OCI-LY3 (cell line): ENCODE results near the gene CDH9.

Source experiments
- H2AFZ ChIP-seq: fragments of 200-600, 300-600 bp; shearing (Covaris generic); 2 replicates; pipeline ENCODE4 v1.6.0; 2014; ENCODE audit warnings: antibody characterized with exemption, low read depth, low read length
- H3K27ac ChIP-seq: fragments of 200-600, 300-600 bp; sonication (generic); 2 replicates; pipeline ENCODE4 v1.5.1; 2014; ENCODE audit warnings: mild to moderate bottlenecking, low read length, moderate library complexity, mixed read lengths
- H3K27me3 ChIP-seq: fragments of 200-600, 300-600 bp; sonication (generic); 2 replicates; pipeline ENCODE4 v1.6.1; 2014; ENCODE audit warnings: low read depth, low read length, mixed read lengths
- H3K36me3 ChIP-seq: fragments of 200-600, 300-600 bp; sonication (generic); replicated peaks from 2 replicates; pipeline ENCODE3; 2014; ENCODE audit warnings: low read depth, low read length, mixed read lengths
- H3K4me1 ChIP-seq: fragments of 300-600, 200-600 bp; sonication (generic); 2 replicates; pipeline ENCODE4 v1.6.1; 2014; ENCODE audit warnings: low read length, mixed read lengths
- H3K4me2 ChIP-seq: fragments of 200-600, 300-600 bp; sonication (generic); 2 replicates; pipeline ENCODE4 v1.6.1; 2014; ENCODE audit warnings: low read length, mixed read lengths
- H3K4me3 ChIP-seq: fragments of 300-600, 200-600 bp; sonication (generic); 2 replicates; pipeline ENCODE4 v1.5.1; 2014; ENCODE audit warnings: antibody characterized with exemption, mild to moderate bottlenecking, low read length, moderate library complexity
- H3K79me2 ChIP-seq: fragments of 300-600, 200-600 bp; shearing (Covaris generic); 2 replicates; pipeline ENCODE4 v1.6.1; 2014; ENCODE audit warnings: mild to moderate bottlenecking, low read length, mixed read lengths
- H3K9ac ChIP-seq: fragments of 300-600, 200-600 bp; shearing (Covaris generic); 2 replicates; pipeline ENCODE4 v1.6.0; 2014; ENCODE audit warnings: mild to moderate bottlenecking, low read length, moderate library complexity
- H3K9me3 ChIP-seq: fragments of 200-600, 300-600 bp; shearing (Covaris generic); 2 replicates; pipeline ENCODE4 v1.6.1; 2014; ENCODE audit warnings: low read length, mixed read lengths; ENCODE audit not compliant: insufficient read depth
- H4K20me1 ChIP-seq: fragments of 200-600, 300-600 bp; sonication (generic); 2 replicates; pipeline ENCODE4 v1.6.1; 2016; ENCODE audit warnings: low read length, mixed read lengths; ENCODE audit not compliant: insufficient read depth
- CTCF ChIP-seq: fragments of 200-600, 300-600 bp; sonication (generic); IDR thresholded peaks from 2 replicates; pipeline ENCODE4 v1.5.1; 2014; ENCODE audit warnings: antibody characterized with exemption, low read length, low read depth
- EZH2phosphoT487 ChIP-seq: fragments of 200-600 bp; shearing (Covaris generic); IDR thresholded peaks from 2 replicates; pipeline ENCODE4 v1.6.1; 2018; ENCODE audit warnings: antibody characterized with exemption, mixed run types, low read depth

CDH9 gene

GRCh38 chr5:26833596-26833995 lies 204.8 kb downstream of the CDH9 start:
- Histone ChIP-seq H3K27me3 (no peaks in the 10 kb centered on the region), H3K9ac (no peak overlapping the region), H4K20me1 (no peaks in the 10 kb centered on the region), H3K9me3 (no peaks in the 10 kb centered on the region), H3K4me2 (no peak overlapping the region), H3K36me3 (no peaks in the 10 kb centered on the region), H3K27ac (no peak overlapping the region), H2AFZ (no peak overlapping the region), H3K4me1 (no peaks in the 10 kb centered on the region), H3K4me3 (no peak overlapping the region), H3K79me2 (no peaks in the 10 kb centered on the region)
- no peak for TF ChIP-seq EZH2phosphoT487
- no peak for TF ChIP-seq CTCF
